Adrenal gland (tissue), 5 donors: Measurements from ENCODE around the gene ASAP2.

ENCODE experiments used
- CTCF ChIP-seq, 6 experiments: fragments of 450-650 bp in 4 of 6; fragments of 200-600 bp in 2 of 6; sonication (generic) in 1 of 6; IDR thresholded peaks; 1 replicate in 5 of 6; 2 replicates in 1 of 6; pipeline versions ENCODE4 v1.5.1 to v1.8.0; 2016 to 2021; ENCODE audit warnings: antibody characterized with exemption in 6 of 6, mild to moderate bottlenecking in 2 of 6, moderate library complexity in 1 of 6
- POLR2A ChIP-seq, 2 donors: fragments of 450-650 bp; IDR thresholded peaks; one replicate each; pipeline ENCODE4 v1.6.1; 2017; ENCODE audit warnings: antibody characterized with exemption in 2 of 2, mild to moderate bottlenecking in 2 of 2, moderate library complexity in 1 of 2
- donor health status: DM: no; HTN: no; CAD: no.

GRCh38 chr2:9299161-9300100 is 92.8 kb downstream of the ASAP2 start:
- no peak for TF ChIP-seq CTCF (IDR thresholded peaks at IDR 0.05)
- TF ChIP-seq POLR2A (IDR thresholded peaks at IDR 0.05), result no peak
